ENCODE data around the gene PEBP1. TPM values are rescaled to one million over a fixed set of nuclear protein-coding genes. Genes with fewer than 3 reads are reported as not detected.

Gene PEBP1
- total and polyA plus RNA-seq, 2 of the 8 experiments (the other 6 are each of a cell fraction or from before 2014, with no cell fraction given), result 444 to 622 TPM

DNA sequence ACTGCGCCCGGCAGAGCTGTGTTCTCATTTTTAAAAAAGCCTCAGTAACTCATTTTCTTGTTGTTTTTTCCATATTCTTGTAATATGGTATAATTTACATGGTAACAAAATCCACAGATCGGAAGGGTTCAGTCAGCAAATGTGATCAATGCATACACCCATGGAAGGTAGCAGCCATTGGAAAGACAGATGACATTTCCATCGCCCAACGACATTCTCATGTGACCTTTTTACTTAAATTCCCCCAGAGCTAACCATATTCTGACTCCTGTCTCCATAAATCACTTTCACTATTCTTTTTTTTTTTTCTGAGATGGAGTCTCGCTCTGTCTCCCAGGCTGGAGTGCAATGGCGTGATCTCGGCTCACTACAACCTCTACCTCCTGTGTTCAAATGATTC is 4.9 kb downstream of the PEBP1 start (continued):
- TF ChIP-seq, protein P1, sequence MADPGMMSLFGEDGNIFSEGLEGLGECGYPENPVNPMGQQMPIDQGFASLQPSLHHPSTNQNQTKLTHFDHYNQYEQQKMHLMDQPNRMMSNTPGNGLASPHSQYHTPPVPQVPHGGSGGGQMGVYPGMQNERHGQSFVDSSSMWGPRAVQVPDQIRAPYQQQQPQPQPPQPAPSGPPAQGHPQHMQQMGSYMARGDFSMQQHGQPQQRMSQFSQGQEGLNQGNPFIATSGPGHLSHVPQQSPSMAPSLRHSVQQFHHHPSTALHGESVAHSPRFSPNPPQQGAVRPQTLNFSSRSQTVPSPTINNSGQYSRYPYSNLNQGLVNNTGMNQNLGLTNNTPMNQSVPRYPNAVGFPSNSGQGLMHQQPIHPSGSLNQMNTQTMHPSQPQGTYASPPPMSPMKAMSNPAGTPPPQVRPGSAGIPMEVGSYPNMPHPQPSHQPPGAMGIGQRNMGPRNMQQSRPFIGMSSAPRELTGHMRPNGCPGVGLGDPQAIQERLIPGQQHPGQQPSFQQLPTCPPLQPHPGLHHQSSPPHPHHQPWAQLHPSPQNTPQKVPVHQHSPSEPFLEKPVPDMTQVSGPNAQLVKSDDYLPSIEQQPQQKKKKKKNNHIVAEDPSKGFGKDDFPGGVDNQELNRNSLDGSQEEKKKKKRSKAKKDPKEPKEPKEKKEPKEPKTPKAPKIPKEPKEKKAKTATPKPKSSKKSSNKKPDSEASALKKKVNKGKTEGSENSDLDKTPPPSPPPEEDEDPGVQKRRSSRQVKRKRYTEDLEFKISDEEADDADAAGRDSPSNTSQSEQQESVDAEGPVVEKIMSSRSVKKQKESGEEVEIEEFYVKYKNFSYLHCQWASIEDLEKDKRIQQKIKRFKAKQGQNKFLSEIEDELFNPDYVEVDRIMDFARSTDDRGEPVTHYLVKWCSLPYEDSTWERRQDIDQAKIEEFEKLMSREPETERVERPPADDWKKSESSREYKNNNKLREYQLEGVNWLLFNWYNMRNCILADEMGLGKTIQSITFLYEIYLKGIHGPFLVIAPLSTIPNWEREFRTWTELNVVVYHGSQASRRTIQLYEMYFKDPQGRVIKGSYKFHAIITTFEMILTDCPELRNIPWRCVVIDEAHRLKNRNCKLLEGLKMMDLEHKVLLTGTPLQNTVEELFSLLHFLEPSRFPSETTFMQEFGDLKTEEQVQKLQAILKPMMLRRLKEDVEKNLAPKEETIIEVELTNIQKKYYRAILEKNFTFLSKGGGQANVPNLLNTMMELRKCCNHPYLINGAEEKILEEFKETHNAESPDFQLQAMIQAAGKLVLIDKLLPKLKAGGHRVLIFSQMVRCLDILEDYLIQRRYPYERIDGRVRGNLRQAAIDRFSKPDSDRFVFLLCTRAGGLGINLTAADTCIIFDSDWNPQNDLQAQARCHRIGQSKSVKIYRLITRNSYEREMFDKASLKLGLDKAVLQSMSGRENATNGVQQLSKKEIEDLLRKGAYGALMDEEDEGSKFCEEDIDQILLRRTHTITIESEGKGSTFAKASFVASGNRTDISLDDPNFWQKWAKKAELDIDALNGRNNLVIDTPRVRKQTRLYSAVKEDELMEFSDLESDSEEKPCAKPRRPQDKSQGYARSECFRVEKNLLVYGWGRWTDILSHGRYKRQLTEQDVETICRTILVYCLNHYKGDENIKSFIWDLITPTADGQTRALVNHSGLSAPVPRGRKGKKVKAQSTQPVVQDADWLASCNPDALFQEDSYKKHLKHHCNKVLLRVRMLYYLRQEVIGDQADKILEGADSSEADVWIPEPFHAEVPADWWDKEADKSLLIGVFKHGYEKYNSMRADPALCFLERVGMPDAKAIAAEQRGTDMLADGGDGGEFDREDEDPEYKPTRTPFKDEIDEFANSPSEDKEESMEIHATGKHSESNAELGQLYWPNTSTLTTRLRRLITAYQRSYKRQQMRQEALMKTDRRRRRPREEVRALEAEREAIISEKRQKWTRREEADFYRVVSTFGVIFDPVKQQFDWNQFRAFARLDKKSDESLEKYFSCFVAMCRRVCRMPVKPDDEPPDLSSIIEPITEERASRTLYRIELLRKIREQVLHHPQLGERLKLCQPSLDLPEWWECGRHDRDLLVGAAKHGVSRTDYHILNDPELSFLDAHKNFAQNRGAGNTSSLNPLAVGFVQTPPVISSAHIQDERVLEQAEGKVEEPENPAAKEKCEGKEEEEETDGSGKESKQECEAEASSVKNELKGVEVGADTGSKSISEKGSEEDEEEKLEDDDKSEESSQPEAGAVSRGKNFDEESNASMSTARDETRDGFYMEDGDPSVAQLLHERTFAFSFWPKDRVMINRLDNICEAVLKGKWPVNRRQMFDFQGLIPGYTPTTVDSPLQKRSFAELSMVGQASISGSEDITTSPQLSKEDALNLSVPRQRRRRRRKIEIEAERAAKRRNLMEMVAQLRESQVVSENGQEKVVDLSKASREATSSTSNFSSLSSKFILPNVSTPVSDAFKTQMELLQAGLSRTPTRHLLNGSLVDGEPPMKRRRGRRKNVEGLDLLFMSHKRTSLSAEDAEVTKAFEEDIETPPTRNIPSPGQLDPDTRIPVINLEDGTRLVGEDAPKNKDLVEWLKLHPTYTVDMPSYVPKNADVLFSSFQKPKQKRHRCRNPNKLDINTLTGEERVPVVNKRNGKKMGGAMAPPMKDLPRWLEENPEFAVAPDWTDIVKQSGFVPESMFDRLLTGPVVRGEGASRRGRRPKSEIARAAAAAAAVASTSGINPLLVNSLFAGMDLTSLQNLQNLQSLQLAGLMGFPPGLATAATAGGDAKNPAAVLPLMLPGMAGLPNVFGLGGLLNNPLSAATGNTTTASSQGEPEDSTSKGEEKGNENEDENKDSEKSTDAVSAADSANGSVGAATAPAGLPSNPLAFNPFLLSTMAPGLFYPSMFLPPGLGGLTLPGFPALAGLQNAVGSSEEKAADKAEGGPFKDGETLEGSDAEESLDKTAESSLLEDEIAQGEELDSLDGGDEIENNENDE (IDR thresholded peaks at IDR 0.05; ENCODE audit: insufficient replicate concordance, low read length), result no peak
- TF ChIP-seq SP2 (IDR thresholded peaks at IDR 0.05; ENCODE audit: low read length) (no peak), E2F6 (IDR thresholded peaks at IDR 0.05) (no peak), TAF1 (IDR thresholded peaks at IDR 0.05; ENCODE audit: low read depth, low read length) (no peak), KDM4A (IDR thresholded peaks at IDR 0.05; ENCODE audit: low read depth, low read length, severe bottlenecking) (no peak), NANOG (IDR thresholded peaks at IDR 0.05; ENCODE audit: insufficient read depth, low read depth, low read length, poor library complexity, severe bottlenecking) (no peak), CREB1 (IDR thresholded peaks at IDR 0.05) (no peak), HDAC2 (IDR thresholded peaks at IDR 0.05; ENCODE audit: borderline replicate concordance in 1 of 2, low read depth in 2 of 2, low read length in 2 of 2) (no peak), EP300 (IDR thresholded peaks at IDR 0.05; ENCODE audit: borderline replicate concordance in 1 of 2, low read depth in 2 of 2, low read length in 2 of 2) (no peak)
